ENCODE results near the gene PSG1. TPM values are rescaled to one million over a fixed set of nuclear protein-coding genes. Genes with fewer than 3 reads are reported as not detected.
"Not testable (repeated sequence)": the region's sequence is repeated elsewhere in the genome, so short reads cannot be mapped to it uniquely, and the experiment has no call there.

The PSG1 gene
- total RNA-seq, 1 donor from 2014 or later: not detected

- not testable (repeated sequence) for H3K27ac Mint-ChIP-seq (ENCODE audit: unreplicated experiment); H3K27me3 Mint-ChIP-seq (ENCODE audit: low read depth); H3K36me3 Mint-ChIP-seq (ENCODE audit: low read depth); DNase-seq (ENCODE audit: low spot score); H3K4me1 Mint-ChIP-seq (ENCODE audit: low read depth); H3K4me3 Mint-ChIP-seq (ENCODE audit: unreplicated experiment)
- TF ChIP-seq CTCF (IDR thresholded peaks at IDR 0.05): peak; percentile 9
- H3K9me3 Mint-ChIP-seq (ENCODE audit: low read depth): peaks cover 54% of the 10 kb centered on the region
These were observed 39.7 kb upstream of the PSG1 start for GRCh38 chr19:42919070-42919756.

- not testable (repeated sequence) for H3K4me3 Mint-ChIP-seq (ENCODE audit: unreplicated experiment); H3K4me1 Mint-ChIP-seq (ENCODE audit: low read depth); H3K27me3 Mint-ChIP-seq (ENCODE audit: low read depth); H3K36me3 Mint-ChIP-seq (ENCODE audit: low read depth); DNase-seq (ENCODE audit: low spot score); H3K27ac Mint-ChIP-seq (ENCODE audit: unreplicated experiment)
- H3K9me3 Mint-ChIP-seq (ENCODE audit: low read depth): peaks cover 53% of the 10 kb centered on the region
These were observed 39.0 kb upstream of the PSG1 start for GRCh38 chr19:42918377-42919069.

- peaks cover 50% of the 10 kb centered on the region for H3K9me3 Mint-ChIP-seq (ENCODE audit: low read depth)
- not testable (repeated sequence) for DNase-seq (ENCODE audit: low spot score); H3K4me3 Mint-ChIP-seq (ENCODE audit: unreplicated experiment); H3K4me1 Mint-ChIP-seq (ENCODE audit: low read depth); H3K27ac Mint-ChIP-seq (ENCODE audit: unreplicated experiment); H3K36me3 Mint-ChIP-seq (ENCODE audit: low read depth); H3K27me3 Mint-ChIP-seq (ENCODE audit: low read depth)
These were observed 38.1 kb upstream of the PSG1 start, which contains the start of gene PSG6 for GRCh38 chr19:42917634-42918033. Gene PSG6, minus strand, starts transcription at chr19:42917894. Its CDS starts 102 bp downstream, at chr19:42917792.

GRCh38 chr19:42916931-42917330 is 37.4 kb upstream of the PSG1 start:
- not testable (repeated sequence) for H3K4me3 Mint-ChIP-seq (ENCODE audit: unreplicated experiment)

GRCh38 chr19:42913516-42913915 is 34.0 kb upstream of the PSG1 start:
- not testable (repeated sequence) for H3K27me3 Mint-ChIP-seq (ENCODE audit: low read depth); H3K4me1 Mint-ChIP-seq (ENCODE audit: low read depth); DNase-seq (ENCODE audit: low spot score); H3K27ac Mint-ChIP-seq (ENCODE audit: unreplicated experiment); H3K4me3 Mint-ChIP-seq (ENCODE audit: unreplicated experiment); H3K36me3 Mint-ChIP-seq (ENCODE audit: low read depth)
- H3K9me3 Mint-ChIP-seq (ENCODE audit: low read depth): peaks cover 59% of the 10 kb centered on the region

More at GRCh38 chr19:42916931-42917330, 37.4 kb upstream of the PSG1 start:
- peaks cover 48% of the 10 kb centered on the region for H3K9me3 Mint-ChIP-seq (ENCODE audit: low read depth)
- DNase-seq (ENCODE audit: low spot score); H3K27ac Mint-ChIP-seq (ENCODE audit: unreplicated experiment); H3K4me1 Mint-ChIP-seq (ENCODE audit: low read depth); H3K27me3 Mint-ChIP-seq (ENCODE audit: low read depth); H3K36me3 Mint-ChIP-seq (ENCODE audit: low read depth): not testable (repeated sequence)

- peaks cover 59% of the 10 kb centered on the region for H3K9me3 Mint-ChIP-seq (ENCODE audit: low read depth)
- not testable (repeated sequence) for H3K4me1 Mint-ChIP-seq (ENCODE audit: low read depth); H3K27ac Mint-ChIP-seq (ENCODE audit: unreplicated experiment); H3K36me3 Mint-ChIP-seq (ENCODE audit: low read depth); H3K27me3 Mint-ChIP-seq (ENCODE audit: low read depth); H3K4me3 Mint-ChIP-seq (ENCODE audit: unreplicated experiment); DNase-seq (ENCODE audit: low spot score)
These were observed 33.4 kb upstream of the PSG1 start for GRCh38 chr19:42912941-42913340.

- not testable (repeated sequence) for H3K4me1 Mint-ChIP-seq (ENCODE audit: low read depth); H3K36me3 Mint-ChIP-seq (ENCODE audit: low read depth); DNase-seq (ENCODE audit: low spot score); H3K27ac Mint-ChIP-seq (ENCODE audit: unreplicated experiment); H3K4me3 Mint-ChIP-seq (ENCODE audit: unreplicated experiment); H3K27me3 Mint-ChIP-seq (ENCODE audit: low read depth)
- H3K9me3 Mint-ChIP-seq (ENCODE audit: low read depth): peaks cover 55% of the 10 kb centered on the region
These were observed 32.2 kb upstream of the PSG1 start for GRCh38 chr19:42911731-42912130.

GRCh38 chr19:42906162-42906561 is 26.6 kb upstream of the PSG1 start:
- H3K36me3 Mint-ChIP-seq (ENCODE audit: low read depth); H3K27ac Mint-ChIP-seq (ENCODE audit: unreplicated experiment); DNase-seq (ENCODE audit: low spot score); H3K4me3 Mint-ChIP-seq (ENCODE audit: unreplicated experiment); H3K4me1 Mint-ChIP-seq (ENCODE audit: low read depth); H3K27me3 Mint-ChIP-seq (ENCODE audit: low read depth): not testable (repeated sequence)
- peaks cover 57% of the 10 kb centered on the region for H3K9me3 Mint-ChIP-seq (ENCODE audit: low read depth)

GRCh38 chr19:42900561-42900960 is 21.0 kb upstream of the PSG1 start:
- not testable (repeated sequence) for H3K4me3 Mint-ChIP-seq (ENCODE audit: unreplicated experiment); H3K36me3 Mint-ChIP-seq (ENCODE audit: low read depth); DNase-seq (ENCODE audit: low spot score); H3K4me1 Mint-ChIP-seq (ENCODE audit: low read depth); H3K27me3 Mint-ChIP-seq (ENCODE audit: low read depth); H3K27ac Mint-ChIP-seq (ENCODE audit: unreplicated experiment)
- peaks cover 54% of the 10 kb centered on the region for H3K9me3 Mint-ChIP-seq (ENCODE audit: low read depth)

- not testable (repeated sequence) for H3K4me3 Mint-ChIP-seq (ENCODE audit: unreplicated experiment); H3K36me3 Mint-ChIP-seq (ENCODE audit: low read depth)
- H3K9me3 Mint-ChIP-seq (ENCODE audit: low read depth): peaks cover 50% of the 10 kb centered on the region
These were observed 20.2 kb upstream of the PSG1 start for GRCh38 chr19:42899674-42900073.

GRCh38 chr19:42899110-42899509 is 19.6 kb upstream of the PSG1 start:
- H3K36me3 Mint-ChIP-seq (ENCODE audit: low read depth); H3K4me1 Mint-ChIP-seq (ENCODE audit: low read depth); H3K27me3 Mint-ChIP-seq (ENCODE audit: low read depth): not testable (repeated sequence)

More at GRCh38 chr19:42899674-42900073, 20.2 kb upstream of the PSG1 start:
- DNase-seq (ENCODE audit: low spot score); H3K27me3 Mint-ChIP-seq (ENCODE audit: low read depth); H3K4me1 Mint-ChIP-seq (ENCODE audit: low read depth); H3K27ac Mint-ChIP-seq (ENCODE audit: unreplicated experiment): not testable (repeated sequence)

GRCh38 chr19:42898656-42899055 is 19.1 kb upstream of the PSG1 start:
- H3K36me3 Mint-ChIP-seq (ENCODE audit: low read depth); H3K27ac Mint-ChIP-seq (ENCODE audit: unreplicated experiment); H3K4me3 Mint-ChIP-seq (ENCODE audit: unreplicated experiment); H3K4me1 Mint-ChIP-seq (ENCODE audit: low read depth); H3K27me3 Mint-ChIP-seq (ENCODE audit: low read depth); DNase-seq (ENCODE audit: low spot score): not testable (repeated sequence)
- H3K9me3 Mint-ChIP-seq (ENCODE audit: low read depth): peaks cover 48% of the 10 kb centered on the region

More at GRCh38 chr19:42899110-42899509, 19.6 kb upstream of the PSG1 start:
- H3K9me3 Mint-ChIP-seq (ENCODE audit: low read depth): peaks cover 50% of the 10 kb centered on the region
- H3K27ac Mint-ChIP-seq (ENCODE audit: unreplicated experiment); DNase-seq (ENCODE audit: low spot score); H3K4me3 Mint-ChIP-seq (ENCODE audit: unreplicated experiment): not testable (repeated sequence)

Measured in chondrocyte (in vitro differentiated cells).